Middle frontal gyrus (tissue), 1 donor: ENCODE results near the gene IRF2.

ENCODE experiments used
- DNase-seq: peaks from one replicate; pipeline ENCODE4 v3.0.0-alpha.2; 2015; ENCODE audit warnings: low spot score; ENCODE audit errors: extremely low spot score

IRF2 gene

DNA sequence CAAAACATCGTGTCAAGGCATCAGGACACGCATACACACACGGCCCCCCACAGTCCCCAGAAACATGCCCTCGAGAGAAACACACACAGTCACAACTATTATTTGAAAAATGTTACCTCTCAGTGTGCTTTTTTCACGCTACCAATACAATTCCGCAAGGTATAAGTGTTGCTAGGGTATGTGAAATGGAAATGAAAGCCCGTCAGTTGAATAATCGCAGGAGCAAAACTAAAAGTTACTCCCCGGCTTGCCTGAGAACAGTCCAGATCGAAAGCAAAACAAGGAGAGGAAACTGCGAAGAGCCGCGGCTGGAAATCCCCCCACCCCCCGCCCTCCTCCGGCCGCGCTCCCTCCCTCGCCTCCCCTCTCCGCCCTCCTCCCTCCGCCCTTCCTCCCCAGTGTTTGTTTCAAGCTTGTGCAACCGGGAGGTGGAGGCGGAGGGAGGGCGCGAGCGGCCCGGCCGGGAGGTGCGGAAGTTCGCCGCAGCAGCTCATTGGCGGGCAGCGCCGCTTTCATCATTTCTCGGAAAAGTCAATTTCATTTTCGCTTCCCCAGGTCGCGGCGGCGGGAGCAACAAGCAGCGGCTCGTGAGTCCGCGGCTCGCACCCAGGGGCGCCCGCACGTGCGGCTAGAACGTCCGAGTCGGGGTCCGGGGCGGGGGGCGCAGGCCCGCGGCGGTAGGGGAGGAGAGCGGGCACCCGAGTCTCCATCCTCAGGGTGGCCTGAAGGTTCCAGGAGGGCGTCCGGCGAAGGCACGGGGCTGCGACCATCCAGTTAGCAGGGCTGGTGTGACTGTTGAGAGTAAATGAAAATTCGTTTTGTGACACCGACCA, at the start of gene IRF2:
Gene IRF2, minus strand, starts transcription at position 288 of the 833 bp plus-strand sequence. CDS start 45,486 bp downstream, outside the sequence.
- peak; percentile 88 for DNase-seq

- DNase-seq: no peak
These were observed 41.3 kb upstream of the IRF2 start for GRCh38 chr4:184515606-184516005.

GRCh38 chr4:184514121-184514988, 40.0 kb upstream of the IRF2 start:
- DNase-seq: peak; percentile 73

GRCh38 chr4:184513802-184514120, 39.4 kb upstream of the IRF2 start:
- DNase-seq: no peak

DNA sequence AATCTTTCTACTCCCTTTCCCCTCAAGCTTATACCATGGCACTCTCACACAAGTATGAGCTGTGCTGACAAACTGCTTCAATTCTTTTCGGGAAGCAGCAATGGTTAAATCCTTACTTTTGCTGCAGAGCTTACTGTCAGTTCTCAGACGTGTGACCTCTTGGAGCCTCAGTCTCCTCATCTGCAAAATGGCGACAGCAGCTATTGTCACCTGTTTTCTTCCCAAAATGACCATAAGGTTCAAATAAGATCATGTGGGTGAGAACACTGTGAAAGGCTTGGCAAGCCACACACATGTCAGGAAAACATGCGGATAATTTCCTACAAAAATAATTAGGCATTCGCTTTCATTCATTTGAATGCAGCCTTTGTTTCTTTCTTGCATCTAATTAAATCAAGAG, 36.8 kb upstream of the IRF2 start:
- DNase-seq: no peak

GRCh38 chr4:184510401-184510800, 36.1 kb upstream of the IRF2 start:
- DNase-seq: no peak

DNA sequence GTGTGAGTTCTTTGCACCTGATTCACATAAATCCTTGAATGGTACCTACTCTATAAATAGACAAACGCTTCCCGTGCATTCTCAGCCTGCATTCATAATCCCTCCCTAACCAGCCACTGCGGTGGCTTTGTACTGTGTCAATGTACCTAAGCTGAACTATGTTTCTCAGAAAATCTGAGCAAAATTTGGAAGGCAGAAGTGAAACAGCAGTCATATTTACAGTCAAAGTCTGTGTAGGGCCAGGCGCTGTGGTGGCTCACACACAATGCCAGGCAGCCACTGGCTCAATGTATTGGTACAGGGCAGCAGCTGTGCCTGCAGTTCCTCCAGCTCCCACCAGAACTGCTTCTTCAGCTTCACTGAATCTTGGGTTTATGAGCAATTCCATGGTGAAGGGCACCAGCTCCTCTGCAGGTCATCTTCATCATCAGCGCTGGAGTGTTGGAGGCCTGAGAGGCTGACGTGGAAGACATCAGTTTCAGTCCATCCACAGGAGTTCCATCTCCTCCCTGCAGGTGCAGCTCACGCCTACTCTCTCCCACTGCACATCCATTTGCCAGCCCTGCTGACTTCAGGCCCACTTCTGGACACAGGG, 32.3 kb upstream of the IRF2 start:
- DNase-seq: no peak

DNA sequence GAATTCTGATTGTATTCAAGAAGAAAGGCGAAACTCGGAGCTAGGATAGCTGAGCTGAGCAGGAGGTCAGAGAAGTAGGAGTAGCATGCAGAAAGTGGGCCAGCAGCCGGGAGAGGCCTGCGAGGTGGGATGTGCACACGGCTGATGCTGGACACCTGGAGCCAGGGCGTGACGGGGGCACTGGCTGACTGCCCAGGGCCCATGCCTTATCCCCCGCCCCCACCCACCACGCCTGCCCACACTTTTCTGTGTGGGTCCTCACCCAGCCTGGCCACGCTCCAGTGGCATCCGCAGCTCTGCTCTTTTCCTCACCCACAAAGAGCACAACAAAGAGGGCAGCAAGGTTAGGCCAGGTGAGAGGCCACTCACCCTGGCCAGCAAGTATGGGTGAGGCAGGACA, 30.0 kb upstream of the IRF2 start:
- no peak for DNase-seq

DNA sequence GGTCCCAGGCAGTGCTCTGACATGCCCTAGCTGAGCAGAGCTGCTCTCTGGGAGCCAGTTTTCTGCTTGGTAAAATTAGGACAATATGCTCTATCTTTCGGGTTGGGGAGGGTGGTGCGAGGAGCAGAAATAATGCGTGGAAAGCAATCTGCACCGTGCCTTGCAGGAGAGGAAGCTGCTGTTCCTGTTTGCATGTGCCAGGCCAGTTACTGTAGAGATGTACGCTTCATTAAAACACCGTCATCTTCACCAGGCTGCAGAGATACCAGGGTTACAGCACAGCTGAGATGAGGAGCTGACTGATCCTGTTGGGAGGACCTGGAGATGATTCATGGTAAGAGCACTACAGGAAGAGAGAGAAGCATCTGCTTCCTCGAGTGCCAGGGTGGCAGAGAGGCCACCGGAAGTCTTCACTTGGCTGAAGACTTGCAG, 29.5 kb upstream of the IRF2 start:
- DNase-seq: no peak

DNA sequence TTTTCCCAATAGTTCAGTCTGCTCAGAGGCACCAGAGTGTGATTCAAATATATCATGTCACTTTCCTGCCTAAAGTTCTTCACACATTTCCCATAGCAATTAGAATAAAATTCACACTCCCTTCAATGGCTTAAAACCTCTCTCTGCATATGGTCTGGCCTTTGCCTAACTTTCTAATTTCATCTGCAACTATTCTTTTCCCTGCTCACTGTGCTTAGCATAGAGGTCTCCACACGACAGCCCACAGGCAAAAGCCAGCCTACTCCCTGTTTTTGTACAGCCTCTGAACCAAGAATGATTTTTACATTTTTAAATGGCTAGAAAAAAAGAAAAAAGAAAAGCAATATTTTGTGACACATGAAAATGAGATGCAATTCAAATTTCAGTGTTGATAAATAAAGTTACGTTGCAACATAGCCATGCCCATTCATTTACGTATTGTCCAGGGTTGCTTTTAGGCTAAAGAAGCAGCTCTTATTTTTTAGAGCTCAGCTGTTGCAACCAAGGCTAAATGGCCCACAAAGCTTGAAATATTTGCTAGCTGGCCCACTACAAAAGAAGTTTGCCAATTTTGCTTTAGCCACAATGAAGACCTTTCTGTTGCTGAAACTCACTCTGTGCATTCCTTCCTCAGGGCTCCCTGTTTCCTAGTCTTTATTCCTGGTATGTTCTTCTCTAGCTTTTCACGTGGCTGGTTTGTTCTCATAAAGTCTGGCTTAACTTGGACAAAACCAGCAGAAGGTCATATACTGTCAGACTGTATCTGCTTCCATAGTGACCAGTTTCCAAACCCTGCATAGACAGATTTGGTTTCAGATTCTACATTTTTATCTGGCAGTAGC, 26.6 kb upstream of the IRF2 start:
- no peak for DNase-seq

DNA sequence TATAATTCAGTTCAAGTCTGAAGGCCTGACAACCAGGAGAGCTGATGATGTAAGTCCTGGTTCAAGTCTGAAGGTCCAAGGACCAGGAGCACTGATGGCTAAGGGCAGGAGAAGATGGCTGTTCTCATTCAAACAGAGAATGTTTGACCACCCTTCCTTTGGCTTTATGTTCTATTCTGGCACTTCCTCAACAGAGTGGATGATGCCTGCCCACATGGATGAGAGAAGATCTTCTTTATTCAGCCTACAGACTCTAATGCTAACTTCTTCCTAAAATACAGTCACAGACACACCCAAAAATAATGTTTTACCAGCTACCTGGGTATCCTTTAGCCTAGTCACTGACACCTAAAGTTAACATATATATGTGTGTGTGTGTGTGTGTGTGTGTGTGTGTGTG, 25.6 kb upstream of the IRF2 start:
- no peak for DNase-seq

GRCh38 chr4:184498598-184498997, 24.2 kb upstream of the IRF2 start:
- DNase-seq: no peak

DNA sequence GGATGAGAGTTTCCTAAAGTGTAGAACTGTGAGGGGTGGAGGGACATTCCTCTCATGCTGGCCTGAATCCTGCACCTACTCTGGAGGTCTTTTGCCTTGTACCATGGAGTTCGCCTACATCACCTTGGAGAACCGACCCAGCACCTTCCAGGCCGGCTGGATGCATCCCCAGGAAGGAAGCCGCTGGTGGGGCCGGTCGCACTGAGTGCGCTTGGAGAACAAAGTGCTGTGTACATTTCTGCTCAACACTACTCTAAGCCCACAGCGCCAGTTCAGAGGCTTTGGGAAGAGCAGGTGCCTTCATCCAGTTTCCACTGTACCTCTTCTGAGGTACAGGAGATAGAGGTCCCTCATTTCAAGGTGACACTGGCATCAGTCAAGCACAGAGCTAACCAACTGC, 15.4 kb upstream of the IRF2 start:
- no peak for DNase-seq

GRCh38 chr4:184487503-184487902, 13.2 kb upstream of the IRF2 start:
- no peak for DNase-seq

GRCh38 chr4:184485279-184485678, 10.9 kb upstream of the IRF2 start:
- no peak for DNase-seq

DNA sequence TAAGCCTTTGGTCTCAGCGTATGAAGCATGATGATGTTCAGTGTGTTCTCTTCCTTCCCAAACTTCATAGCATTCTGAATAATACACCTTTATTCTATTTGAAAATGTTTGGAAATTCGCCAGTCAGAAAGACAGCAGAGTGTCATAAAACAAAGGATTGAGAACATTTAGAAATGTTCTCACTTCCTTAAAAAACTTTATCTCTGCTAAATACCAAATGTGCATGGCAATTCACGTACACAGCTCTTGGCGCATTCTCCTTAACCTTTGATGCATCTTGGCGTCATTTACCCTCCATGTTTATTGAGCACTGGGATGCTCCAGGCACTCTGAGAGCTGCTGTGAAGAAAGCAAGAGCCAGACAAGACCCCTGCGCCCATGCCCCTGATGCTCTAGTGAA, 7.2 kb upstream of the IRF2 start:
- no peak for DNase-seq

GRCh38 chr4:184479516-184479950, 5.2 kb upstream of the IRF2 start:
- no peak for DNase-seq

GRCh38 chr4:184477201-184477999, 3.0 kb upstream of the IRF2 start:
- peak; percentile 56 for DNase-seq

DNA sequence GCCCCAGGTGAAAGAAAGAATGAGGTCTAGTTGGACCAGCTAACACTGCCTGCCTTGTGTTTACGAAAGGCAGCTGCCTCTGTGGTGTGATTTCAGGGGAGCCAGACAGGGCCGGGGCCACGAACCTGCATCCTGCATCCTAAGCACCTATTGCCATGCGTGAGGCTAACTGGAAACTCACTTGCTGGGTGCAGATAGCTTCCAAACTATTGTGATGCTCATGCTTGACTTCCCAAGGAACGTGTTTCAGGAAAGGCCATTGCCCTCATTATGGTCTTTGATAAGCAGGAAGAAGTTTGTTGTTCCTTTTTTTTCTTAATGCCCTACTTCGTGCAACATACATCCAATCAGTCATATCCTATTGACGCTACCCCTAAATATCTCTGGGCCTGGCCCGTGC, 2.3 kb upstream of the IRF2 start:
- no peak for DNase-seq

DNA sequence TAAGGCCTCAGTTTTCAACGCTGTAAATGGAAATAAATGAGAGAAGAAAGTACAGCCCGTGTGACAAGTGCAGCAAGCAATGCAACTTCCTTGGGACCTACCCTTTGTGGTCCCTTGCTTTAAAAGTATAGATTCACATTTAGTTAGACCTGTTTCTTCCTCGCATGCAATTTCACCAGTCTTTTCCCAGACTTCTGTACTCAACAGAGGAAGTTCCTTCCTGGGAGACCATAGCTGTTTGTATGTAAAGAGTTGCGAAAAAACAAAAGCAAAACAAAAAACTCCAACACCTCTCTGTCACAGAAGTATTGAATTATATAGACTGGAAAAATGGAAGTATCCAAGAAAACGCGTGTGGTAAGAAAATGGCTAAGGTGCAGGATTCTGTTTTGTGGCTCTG, 1.1 kb upstream of the IRF2 start:
- DNase-seq: no peak
